HG02870 (cell line): ENCODE results near the gene GALC.

ENCODE experiments used
- ATAC-seq: cut with Tn5 transposase; IDR thresholded peaks from one replicate; pipeline ENCODE4 v1.9.1; 2021; ENCODE audit warnings: mild to moderate bottlenecking, moderate library complexity; ENCODE audit not compliant: unreplicated experiment

Gene GALC

GRCh38 chr14:87888136-87888999 is 104.6 kb downstream of the GALC start:
- ATAC-seq: no peak

- ATAC-seq: no peak
Observed at GRCh38 chr14:87883750-87884149, 109.2 kb downstream of the GALC start.
